DOHH2 (cell line): Measurements from ENCODE around the gene ZNF282.

ENCODE experiments used
- H3F3A ChIP-seq: fragments of 200-600 bp; sonication (generic), shearing (Covaris generic); 2 replicates; pipeline ENCODE4 v1.6.0; 2016; ENCODE audit warnings: antibody characterized with exemption, mild to moderate bottlenecking; ENCODE audit not compliant: control insufficient read depth, insufficient read depth
- H3K27ac ChIP-seq: fragments of 200-600 bp; sonication (generic); 2 replicates; pipeline ENCODE4 v1.5.1; 2014; ENCODE audit warnings: low read depth, mild to moderate bottlenecking, low read length, moderate library complexity
- H3K27me3 ChIP-seq: fragments of 200-600 bp; sonication (generic); 2 replicates; pipeline ENCODE4 v1.6.1; 2014; ENCODE audit warnings: mild to moderate bottlenecking, low read length, mixed read lengths; ENCODE audit not compliant: control insufficient read depth
- H3K36me3 ChIP-seq: fragments of 200-600 bp; sonication (generic); 2 replicates; pipeline ENCODE4 v1.6.1; 2014; ENCODE audit warnings: mild to moderate bottlenecking, low read length, moderate library complexity, mixed read lengths; ENCODE audit not compliant: control insufficient read depth
- H3K4me1 ChIP-seq: fragments of 200-600 bp; sonication (generic); 2 replicates; pipeline ENCODE4 v1.6.1; 2014; ENCODE audit warnings: mild to moderate bottlenecking, low read length, mixed read lengths; ENCODE audit not compliant: control insufficient read depth
- H3K4me2 ChIP-seq: fragments of 200-600 bp; sonication (generic); 2 replicates; pipeline ENCODE4 v1.6.0; 2014; ENCODE audit warnings: mild to moderate bottlenecking, low read length, moderate library complexity
- H3K4me3 ChIP-seq: fragments of 200-600 bp; sonication (generic); 2 replicates; pipeline ENCODE4 v1.5.1; 2014; ENCODE audit warnings: mild to moderate bottlenecking, low read length, mixed read lengths
- H3K79me2 ChIP-seq: fragments of 200-600 bp; sonication (generic); 2 replicates; pipeline ENCODE4 v1.6.1; 2014; ENCODE audit warnings: mild to moderate bottlenecking, low read length, mixed read lengths; ENCODE audit not compliant: control insufficient read depth
- H3K9me2 ChIP-seq: fragments of 200-600 bp; sonication (generic); replicated peaks from 2 replicates; pipeline ENCODE4 v1.6.1; 2014; ENCODE audit warnings: mild to moderate bottlenecking, low read length, mixed read lengths; ENCODE audit not compliant: control insufficient read depth
- H3K9me3 ChIP-seq: fragments of 200-600 bp; sonication (generic); 2 replicates; pipeline ENCODE4 v1.6.1; 2014; ENCODE audit warnings: antibody characterized with exemption, low read length, mixed read lengths; ENCODE audit not compliant: control insufficient read depth, insufficient read depth
- H4K20me1 ChIP-seq: fragments of 200-600 bp; sonication (generic); 2 replicates; pipeline ENCODE4 v1.6.0; 2014; ENCODE audit warnings: low read depth, mild to moderate bottlenecking, antibody characterized with exemption, low read length, moderate library complexity; ENCODE audit not compliant: control insufficient read depth, insufficient read depth
- EZH2phosphoT487 ChIP-seq: fragments of 200-600 bp; sonication (generic); IDR thresholded peaks from 2 replicates; pipeline ENCODE4 v1.6.1; 2017; ENCODE audit warnings: borderline replicate concordance, mild to moderate bottlenecking, antibody characterized with exemption, low read length, moderate library complexity, mixed read lengths
- TF ChIP-seq, protein P1 (sequence below): fragments of 200-600 bp; sonication (generic); IDR thresholded peaks from one replicate; pipeline ENCODE4 v1.5.1; 2014; ENCODE audit warnings: antibody characterized with exemption, mild to moderate bottlenecking, low read depth, low read length; ENCODE audit not compliant: poor library complexity, severe bottlenecking

The ZNF282 gene

DNA sequence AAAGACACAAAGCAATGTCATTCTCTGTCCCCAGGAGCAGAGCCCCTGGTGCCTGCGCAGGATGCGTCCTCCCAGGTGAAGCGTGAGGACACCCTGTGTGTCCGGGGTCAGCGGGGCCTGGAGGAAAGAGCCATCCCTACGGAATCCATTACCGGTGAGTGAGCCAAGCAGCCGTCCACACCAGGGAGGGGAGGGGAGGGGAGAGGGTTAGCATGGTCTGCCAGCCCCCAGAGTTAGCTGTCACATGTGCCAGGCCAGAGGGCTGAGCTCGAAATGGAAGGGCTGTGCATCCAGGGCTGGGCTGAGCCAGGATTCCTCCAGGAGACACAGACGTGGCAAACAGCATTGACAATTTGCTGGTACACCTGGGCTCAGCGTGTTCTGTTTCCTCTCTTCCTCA lies 15.2 kb downstream of the ZNF282 start:
- Histone ChIP-seq H3K9me2 (no peaks in the 10 kb centered on the region), H4K20me1 (no peaks in the 10 kb centered on the region), H3K9me3 (no peaks in the 10 kb centered on the region), H3F3A (no peaks in the 10 kb centered on the region), H3K27me3 (no peaks in the 10 kb centered on the region), H3K4me1 (no peaks in the 10 kb centered on the region), H3K27ac (no peak overlapping the region), H3K36me3 (peaks cover 93% of the 10 kb centered on the region), H3K79me2 (no peaks in the 10 kb centered on the region), H3K4me3 (no peak overlapping the region), H3K4me2 (no peak overlapping the region)
- TF ChIP-seq, protein P1, sequence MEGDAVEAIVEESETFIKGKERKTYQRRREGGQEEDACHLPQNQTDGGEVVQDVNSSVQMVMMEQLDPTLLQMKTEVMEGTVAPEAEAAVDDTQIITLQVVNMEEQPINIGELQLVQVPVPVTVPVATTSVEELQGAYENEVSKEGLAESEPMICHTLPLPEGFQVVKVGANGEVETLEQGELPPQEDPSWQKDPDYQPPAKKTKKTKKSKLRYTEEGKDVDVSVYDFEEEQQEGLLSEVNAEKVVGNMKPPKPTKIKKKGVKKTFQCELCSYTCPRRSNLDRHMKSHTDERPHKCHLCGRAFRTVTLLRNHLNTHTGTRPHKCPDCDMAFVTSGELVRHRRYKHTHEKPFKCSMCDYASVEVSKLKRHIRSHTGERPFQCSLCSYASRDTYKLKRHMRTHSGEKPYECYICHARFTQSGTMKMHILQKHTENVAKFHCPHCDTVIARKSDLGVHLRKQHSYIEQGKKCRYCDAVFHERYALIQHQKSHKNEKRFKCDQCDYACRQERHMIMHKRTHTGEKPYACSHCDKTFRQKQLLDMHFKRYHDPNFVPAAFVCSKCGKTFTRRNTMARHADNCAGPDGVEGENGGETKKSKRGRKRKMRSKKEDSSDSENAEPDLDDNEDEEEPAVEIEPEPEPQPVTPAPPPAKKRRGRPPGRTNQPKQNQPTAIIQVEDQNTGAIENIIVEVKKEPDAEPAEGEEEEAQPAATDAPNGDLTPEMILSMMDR: no peak
- TF ChIP-seq EZH2phosphoT487: no peak

DNA sequence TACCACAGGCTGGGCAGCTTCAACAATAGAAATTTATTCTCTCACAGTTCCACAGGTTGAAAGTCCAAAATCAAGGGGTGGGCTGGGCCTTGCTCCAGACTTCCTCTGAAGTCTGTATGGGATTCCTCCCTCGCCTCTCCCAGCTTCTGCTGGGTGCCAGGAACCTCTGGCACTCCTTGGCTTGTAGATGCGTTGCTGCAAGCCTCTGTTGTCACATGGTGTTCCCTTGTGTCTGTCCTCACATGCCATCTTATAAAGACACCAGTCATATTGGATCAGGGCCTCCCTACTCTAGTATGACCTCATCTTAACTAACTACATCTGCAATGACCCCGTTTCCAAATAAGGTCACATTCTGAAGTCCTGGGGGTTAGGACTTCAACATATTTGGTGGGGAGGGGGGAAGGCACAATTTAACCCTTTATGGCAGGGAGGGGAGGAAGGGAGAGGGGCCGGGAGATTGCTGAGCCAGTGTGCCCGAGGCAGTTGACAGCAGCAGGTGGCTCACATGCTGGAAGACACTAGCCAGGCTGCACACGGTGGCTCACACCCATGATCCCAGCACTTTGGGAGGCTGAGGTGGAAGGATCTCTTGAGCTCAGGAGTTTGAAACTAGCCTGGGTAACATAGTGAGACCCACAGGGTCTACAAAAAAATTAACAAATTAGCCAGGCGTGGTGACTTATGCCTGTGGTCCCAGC lies 18.8 kb downstream of the ZNF282 start:
- no peaks in the 10 kb centered on the region for H3F3A ChIP-seq
- no peaks in the 10 kb centered on the region for H3K27me3 ChIP-seq
- no peak for TF ChIP-seq EZH2phosphoT487
- TF ChIP-seq, protein P1: no peak
- H3K9me2 ChIP-seq: no peaks in the 10 kb centered on the region
- H4K20me1 ChIP-seq: no peaks in the 10 kb centered on the region
- H3K4me3 ChIP-seq: no peak overlapping the region
- no peak overlapping the region for H3K27ac ChIP-seq
- H3K4me2 ChIP-seq: no peak overlapping the region
- H3K79me2 ChIP-seq: no peaks in the 10 kb centered on the region
- peaks cover 97% of the 10 kb centered on the region for H3K36me3 ChIP-seq
- no peaks in the 10 kb centered on the region for H3K9me3 ChIP-seq
- no peaks in the 10 kb centered on the region for H3K4me1 ChIP-seq

DNA sequence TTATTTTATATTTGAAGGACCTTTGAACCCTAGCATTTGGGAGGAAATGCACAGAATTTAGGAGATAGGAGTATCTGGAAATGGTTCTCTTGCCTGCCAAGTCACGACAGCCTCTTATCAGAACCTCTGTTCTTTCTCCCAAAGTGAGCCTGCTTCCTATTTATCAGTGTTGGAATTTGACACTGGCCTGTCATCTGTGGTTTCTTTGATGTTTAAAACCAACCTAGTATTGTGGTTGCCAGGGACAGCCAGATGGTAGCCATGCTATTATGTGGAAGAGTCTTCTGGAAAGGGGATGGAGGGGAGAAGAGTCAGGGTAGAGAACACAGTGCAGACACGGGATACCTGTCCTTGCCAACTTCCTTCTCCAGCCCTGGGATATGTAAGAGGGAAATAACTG lies 21.1 kb downstream of the ZNF282 start:
- no peak for TF ChIP-seq EZH2phosphoT487
- TF ChIP-seq, protein P1: no peak
- Histone ChIP-seq H3K79me2 (no peaks in the 10 kb centered on the region), H3K27ac (no peak overlapping the region), H3K9me2 (no peaks in the 10 kb centered on the region), H3K36me3 (peaks cover 89% of the 10 kb centered on the region), H3K27me3 (no peaks in the 10 kb centered on the region), H3K4me3 (no peak overlapping the region), H3K4me2 (no peak overlapping the region), H4K20me1 (no peaks in the 10 kb centered on the region), H3F3A (no peaks in the 10 kb centered on the region), H3K9me3 (no peaks in the 10 kb centered on the region), H3K4me1 (no peaks in the 10 kb centered on the region)
